ENCODE data around the gene SMYD3.
"Not testable (repeated sequence)": the region's sequence is repeated elsewhere in the genome, so short reads cannot be mapped to it uniquely, and the experiment has no call there.

The SMYD3 gene

DNA sequence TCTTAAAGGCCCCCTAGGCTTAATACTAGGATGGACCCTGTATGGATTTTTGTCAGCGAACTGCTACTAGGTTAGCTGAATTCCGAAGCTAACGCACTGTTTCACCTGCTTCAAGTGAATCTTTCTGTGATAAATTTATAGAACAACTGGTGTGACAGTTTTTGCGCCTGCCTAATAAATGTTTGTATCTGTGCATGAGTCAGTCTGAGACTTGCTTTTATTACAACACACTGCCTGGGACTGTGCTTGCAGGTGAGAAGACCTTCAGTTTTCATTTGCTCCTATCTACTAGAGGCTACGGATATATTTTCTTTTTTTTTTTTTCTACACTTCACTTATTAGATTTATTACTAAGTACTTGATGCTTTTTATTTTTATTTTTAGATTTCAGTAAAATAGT lies 420.9 kb downstream of the SMYD3 start:
- no peak for DNase-seq

- no peak for DNase-seq
Measured at GRCh38 chr1:246083416-246083815, 423.7 kb downstream of the SMYD3 start.

DNA sequence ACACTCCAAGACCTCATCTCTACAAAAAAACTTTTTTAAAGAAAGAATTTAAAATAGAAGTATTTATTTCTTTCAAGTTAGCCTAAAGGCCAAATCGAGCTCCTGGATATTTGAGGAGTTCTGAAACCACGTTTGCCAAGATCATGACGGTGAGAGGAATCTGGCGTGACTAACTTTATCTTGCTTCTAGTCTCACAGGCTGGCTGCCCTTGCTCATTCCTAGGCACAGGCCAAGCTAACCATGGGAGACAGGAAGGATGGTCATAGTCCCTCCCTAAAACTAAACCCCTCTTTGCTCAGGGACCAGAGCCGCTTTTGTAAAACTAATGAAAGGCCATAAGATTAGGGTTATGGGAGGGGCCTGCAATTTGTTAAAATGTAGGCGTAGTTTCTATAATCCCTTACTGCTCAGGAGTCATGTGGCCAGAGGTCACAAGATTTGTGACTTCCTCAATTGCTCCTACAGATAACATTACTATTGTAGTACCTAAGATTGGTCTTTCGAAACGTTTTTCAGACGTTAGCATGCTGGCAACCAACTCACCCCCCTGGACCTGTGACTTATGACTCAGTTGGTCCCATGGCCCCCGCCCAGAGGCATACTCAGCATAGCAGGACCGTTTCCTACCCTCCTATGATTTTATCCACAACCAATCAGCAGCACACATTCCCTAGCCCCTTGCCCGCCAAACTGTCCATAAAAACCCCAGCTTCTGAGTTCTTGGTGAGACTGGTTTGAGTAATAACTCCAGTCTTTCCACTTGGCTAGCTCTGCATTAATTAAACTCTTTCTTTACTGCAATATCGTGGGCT lies 425.0 kb downstream of the SMYD3 start:
- no peak for DNase-seq

DNA sequence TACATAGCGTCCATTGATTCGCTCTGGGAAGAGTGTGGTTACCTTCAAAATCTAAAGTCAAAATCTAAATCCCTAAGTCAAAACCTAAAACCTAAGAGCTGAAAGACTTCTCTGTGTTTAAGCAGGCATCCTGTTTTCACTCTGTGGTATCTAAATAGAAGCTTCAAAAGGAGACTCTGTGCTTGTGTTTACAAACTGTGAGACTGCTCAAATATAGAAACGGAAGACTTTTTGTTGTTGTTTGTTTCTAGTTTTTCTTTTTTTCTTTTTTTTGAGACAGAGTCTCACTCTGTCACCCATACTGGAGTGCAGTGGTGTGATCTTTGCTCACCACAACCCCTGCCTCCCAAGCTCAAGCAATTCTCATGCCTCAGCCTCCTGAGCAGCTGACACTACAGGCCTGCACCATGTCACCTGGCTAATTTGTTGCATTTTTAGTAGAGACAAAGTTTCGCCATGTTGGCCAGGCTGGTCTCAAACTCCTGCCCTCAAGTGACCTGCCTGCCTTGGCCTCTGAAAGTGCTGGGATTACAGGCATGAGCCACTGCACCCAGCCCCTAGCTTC lies 425.9 kb downstream of the SMYD3 start:
- no peak for DNase-seq

DNA sequence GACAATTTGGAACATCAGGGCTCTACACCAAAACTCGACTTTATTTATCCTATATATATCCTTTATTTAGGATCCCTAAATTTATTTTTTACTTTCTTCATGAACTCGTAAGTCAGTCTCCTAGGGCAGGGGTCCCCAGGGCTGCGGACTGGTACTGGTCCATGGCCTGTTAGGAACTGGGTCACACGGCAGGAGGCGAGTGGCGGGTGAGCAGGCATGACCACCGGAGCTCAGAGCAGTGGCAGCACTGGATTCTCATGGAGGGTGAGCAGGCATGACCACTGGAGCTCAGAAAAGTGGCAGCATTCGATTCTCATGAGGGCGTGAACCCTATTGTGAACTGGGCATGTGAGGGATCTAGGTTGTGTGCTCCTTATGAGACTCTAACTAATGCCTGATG lies 427.0 kb downstream of the SMYD3 start:
- DNase-seq, result no peak

DNA sequence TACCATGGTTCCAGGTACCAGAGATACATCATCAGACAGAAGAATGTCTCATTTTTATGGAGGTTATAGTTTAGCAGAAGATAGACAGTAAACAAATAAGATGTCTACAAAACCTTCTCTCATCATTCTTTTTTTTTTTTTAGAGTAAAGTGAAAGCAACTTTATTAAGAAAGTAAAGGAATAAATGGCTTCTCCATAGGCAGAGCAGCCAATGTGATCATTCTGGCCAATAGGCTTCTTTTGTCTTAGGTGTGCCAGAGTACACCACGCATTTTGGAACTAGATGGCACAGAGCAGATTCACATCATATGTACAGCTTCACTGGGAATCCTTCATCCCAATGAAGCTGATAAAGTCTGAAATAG lies 428.2 kb downstream of the SMYD3 start:
- no peak for DNase-seq

- DNase-seq, result no peak
Measured at GRCh38 chr1:246078126-246078887, 428.8 kb downstream of the SMYD3 start.

DNA sequence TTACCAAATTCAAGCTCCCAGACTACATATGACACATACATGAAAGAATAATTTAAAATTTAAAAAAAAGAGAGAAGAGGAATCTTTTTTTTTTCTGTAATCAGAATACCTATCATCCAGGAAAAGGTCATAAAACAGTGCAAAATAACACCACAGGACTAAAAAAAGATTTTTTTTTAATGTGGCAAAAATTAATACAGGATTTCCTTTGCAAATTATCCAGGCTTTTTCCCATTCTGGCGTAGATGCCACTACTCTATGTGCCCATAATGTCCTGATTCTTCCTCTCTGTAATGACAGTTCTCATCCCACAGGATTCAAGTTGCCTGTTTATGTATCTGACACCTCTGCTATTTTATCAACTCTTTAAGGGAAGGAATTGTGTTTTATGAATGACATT lies 429.6 kb downstream of the SMYD3 start:
- DNase-seq, result no peak

DNA sequence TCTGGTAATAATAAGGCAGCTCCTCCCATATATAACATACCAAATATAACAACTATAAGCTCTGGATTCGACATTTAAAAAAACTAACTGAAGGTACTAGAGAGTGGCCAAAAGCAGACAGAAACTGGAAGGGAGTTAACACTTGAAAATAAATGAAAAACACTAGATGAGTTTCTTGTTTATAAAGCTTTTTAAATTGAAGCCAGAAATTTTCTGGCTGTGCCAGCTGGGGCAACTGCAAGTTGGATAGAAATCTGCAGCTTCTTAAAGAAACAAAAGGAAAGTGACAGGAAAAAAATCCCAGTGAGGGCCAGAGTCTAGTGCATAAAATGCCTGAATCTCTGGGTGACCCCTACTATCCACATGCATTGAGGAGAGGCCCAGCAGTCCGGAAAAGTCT lies 432.7 kb downstream of the SMYD3 start:
- no peak for DNase-seq

- DNase-seq, result no peak
Measured at GRCh38 chr1:246072456-246072955, 434.6 kb downstream of the SMYD3 start.

GRCh38 chr1:246071981-246072380 lies 435.1 kb downstream of the SMYD3 start:
- DNase-seq, result not testable (repeated sequence)

GRCh38 chr1:246071561-246071960 lies 435.5 kb downstream of the SMYD3 start:
- DNase-seq, result not testable (repeated sequence)

GRCh38 chr1:246069581-246069980 lies 437.5 kb downstream of the SMYD3 start:
- no peak for DNase-seq

DNA sequence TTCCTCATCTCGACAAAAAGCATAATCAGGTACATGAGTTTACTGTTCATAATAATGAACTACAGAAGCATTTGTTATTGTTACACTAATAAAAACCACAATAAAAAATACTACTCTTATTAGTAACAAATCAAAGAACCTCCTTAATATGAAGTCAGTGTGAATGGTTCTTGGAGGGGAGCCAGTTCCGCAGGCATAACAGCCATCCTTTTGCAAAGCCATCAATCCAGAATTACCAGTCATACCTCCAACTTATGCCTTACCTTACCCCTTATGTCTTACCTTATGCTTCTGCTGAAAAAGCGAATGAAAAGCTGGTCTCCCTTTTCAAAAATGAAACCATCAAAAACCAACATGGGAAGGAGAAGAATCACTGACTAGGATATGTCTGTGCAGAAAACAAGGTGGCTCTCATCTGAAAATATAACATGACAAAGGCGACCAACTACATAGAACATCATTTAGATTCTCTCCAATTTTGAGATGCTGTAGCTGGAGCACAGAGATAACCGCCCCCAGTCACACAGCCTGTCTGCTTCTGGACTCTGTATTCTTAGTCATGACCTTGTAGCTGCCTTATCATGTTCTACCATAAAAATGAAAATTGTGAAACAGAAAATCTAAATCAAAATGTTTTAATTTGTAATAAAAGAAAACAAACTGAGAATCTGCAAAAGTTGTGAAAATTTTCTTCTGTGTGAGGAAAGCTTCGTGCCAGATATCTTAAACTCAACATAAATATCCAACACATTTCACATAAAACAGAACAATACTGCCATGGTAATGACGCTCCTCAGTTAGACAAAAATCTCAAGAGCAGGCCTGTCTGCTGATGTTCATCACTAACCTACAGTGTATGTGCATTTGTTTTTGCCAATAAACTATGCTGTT lies 438.2 kb downstream of the SMYD3 start:
- no peak for DNase-seq

DNA sequence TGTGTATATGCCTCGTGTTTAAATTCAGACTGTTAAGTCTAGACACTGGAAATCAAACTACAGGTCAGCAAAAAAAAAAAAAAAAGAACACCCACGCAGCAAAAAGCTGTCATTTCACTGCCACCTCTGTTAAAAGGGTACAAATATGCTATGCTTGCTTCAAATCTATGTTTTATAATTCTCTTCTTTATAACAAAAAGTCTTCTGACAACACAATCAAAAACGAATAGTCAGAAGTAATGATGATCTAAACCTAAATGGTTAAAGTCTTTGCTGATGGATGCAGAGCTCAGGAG lies 438.9 kb downstream of the SMYD3 start:
- no peak for DNase-seq

DNA sequence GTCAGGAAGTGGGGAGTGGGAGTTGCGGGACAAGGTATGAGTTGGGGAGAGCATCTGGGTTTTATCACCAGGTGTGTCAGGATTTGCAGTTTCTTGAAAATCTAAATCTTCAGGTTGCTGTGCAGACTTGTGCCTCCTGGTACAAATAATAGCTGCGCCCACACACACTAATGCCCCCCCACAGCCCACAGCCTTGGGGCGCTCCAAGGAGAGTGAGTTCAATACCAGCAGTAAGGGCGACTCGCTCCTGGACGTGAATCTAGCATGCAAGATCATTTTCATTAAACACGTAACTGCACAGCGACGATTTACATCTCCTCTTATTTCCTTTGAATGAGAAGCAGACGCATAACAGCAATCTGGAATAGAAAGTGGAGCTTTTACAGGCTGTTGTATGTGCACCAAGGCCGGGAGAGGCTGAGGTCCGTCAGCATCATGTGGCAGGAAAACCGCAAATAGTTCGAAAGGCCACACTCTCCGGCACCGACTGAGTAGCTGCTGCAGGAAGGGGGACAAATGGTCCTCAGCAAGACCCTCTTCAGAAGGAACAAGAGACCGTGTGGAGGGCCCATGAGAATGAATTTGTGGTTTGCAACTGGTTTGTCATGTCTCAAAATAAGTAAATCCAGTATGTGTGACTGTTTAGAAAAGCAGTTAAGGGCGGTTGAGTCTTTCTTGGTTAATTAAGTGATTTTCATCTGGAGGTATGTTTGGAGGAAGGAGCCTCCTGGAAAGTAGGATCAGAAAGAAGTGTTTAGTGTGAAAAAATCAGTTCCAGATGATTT lies 439.5 kb downstream of the SMYD3 start:
- DNase-seq, result no peak

GRCh38 chr1:246066573-246066972 lies 440.5 kb downstream of the SMYD3 start:
- DNase-seq, result no peak

- DNase-seq, result no peak
Measured at GRCh38 chr1:246065592-246065991, 441.5 kb downstream of the SMYD3 start.

DNA sequence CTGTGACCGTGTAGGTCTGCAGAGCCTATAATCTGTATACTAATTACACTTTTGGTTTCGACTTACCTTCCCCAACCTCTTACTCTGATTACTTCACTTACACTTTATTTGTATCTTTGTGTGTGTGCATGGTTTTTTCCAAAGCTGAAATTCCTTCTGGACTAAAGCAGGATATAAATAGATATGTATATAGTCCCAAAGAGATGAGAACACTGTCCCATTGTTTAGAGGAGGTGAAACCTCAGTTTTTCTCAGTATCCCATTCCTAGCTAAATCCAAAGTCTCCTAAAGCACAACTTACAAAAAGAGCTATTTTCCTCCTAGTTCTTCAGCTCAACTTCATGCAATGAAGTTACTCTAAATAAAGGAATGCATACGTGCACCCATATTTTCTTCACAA lies 442.2 kb downstream of the SMYD3 start:
- DNase-seq, result no peak

DNA sequence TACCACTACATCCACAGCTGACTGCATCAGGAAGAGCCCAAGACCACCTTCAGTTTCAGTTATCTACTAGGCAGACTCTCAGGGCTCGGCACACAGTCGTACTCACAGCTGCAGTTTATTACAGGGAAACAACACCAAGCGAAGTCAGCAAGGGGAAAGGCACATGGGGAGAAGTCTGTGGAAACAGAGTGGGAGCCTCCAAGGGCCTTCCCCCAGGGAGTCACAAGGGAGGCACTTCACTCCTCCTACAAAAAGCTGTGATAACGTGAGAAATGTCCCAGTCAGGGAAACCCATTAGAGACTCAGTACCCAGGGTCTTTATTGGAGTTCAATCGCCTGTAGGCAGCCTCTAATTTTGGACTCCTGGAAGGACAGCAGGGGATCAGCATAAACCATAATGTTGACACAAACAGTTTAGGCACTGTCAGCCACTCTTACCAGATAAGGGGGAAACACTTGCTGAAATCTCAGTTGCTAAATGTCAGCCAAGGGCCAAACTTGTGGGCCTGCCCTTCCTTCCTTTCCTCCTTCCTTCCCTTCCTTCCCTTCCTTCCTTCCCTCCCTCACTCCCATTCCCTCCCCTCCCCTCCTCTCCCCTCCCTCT lies 444.0 kb downstream of the SMYD3 start:
- DNase-seq, result no peak

- peak; percentile 20 for DNase-seq
Measured at GRCh38 chr1:246058466-246058865, 448.6 kb downstream of the SMYD3 start.

GRCh38 chr1:246052603-246053002 lies 454.5 kb downstream of the SMYD3 start:
- no peak for DNase-seq

Measured in HCEC 1CT (cell line).